HL-60 (cell line): ENCODE results near the gene OSCAR.

ENCODE experiments used
- POLR2AphosphoS5 ChIP-seq: IDR thresholded peaks from 2 replicates; pipeline ENCODE4 v1.6.1; 2012; ENCODE audit warnings: low read depth
- REST ChIP-seq: IDR thresholded peaks from 2 replicates; pipeline ENCODE4 v1.6.1; 2012; ENCODE audit warnings: low read depth; ENCODE audit not compliant: insufficient replicate concordance
- TF ChIP-seq, protein P1 (sequence below): IDR thresholded peaks from one replicate; pipeline ENCODE4 v1.5.1; 2011; ENCODE audit warnings: low read length, control low read depth, inconsistent platforms; ENCODE audit not compliant: insufficient read depth

DNA sequence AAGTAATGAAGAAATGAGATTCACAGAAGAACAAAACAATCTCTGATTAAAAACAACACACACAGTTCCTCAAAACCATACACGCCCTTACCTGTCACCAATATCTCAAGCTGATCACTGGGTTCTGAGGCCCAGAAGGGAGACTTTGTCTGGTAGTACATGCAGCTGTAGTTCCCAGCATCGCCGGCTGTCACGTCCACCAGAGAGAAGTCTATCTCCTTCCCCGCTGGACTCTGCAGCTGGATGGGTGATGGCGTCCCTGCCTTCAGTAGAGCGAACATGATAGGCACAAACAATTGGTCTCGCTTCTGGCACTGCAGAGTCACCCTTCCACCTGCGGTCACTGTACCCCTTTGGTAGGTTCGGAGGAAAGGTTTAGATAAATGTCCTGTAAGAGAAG lies 26.8 kb downstream of the OSCAR start:
- TF ChIP-seq, protein P1, sequence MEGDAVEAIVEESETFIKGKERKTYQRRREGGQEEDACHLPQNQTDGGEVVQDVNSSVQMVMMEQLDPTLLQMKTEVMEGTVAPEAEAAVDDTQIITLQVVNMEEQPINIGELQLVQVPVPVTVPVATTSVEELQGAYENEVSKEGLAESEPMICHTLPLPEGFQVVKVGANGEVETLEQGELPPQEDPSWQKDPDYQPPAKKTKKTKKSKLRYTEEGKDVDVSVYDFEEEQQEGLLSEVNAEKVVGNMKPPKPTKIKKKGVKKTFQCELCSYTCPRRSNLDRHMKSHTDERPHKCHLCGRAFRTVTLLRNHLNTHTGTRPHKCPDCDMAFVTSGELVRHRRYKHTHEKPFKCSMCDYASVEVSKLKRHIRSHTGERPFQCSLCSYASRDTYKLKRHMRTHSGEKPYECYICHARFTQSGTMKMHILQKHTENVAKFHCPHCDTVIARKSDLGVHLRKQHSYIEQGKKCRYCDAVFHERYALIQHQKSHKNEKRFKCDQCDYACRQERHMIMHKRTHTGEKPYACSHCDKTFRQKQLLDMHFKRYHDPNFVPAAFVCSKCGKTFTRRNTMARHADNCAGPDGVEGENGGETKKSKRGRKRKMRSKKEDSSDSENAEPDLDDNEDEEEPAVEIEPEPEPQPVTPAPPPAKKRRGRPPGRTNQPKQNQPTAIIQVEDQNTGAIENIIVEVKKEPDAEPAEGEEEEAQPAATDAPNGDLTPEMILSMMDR = no peak
- no peak for TF ChIP-seq POLR2AphosphoS5
- TF ChIP-seq REST = no peak
